ENCODE data around the gene SNRNP27.

The SNRNP27 gene

GRCh38 chr2:69916106-69916505 is 22.4 kb downstream of the SNRNP27 start:
- DNase-seq = no peak
- H3K9me3 ChIP-seq (ENCODE audit: severe bottlenecking) = no peaks in the 10 kb centered on the region
- H3K27ac ChIP-seq = no peak overlapping the region
- peak overlapping the region; percentile 57 for H3K4me3 ChIP-seq (ENCODE audit: low read depth, low read length)
- TF ChIP-seq CTCF (IDR thresholded peaks at IDR 0.05; ENCODE audit: low read depth, low read length) = no peak
- peaks cover 30% of the 10 kb centered on the region for H3K36me3 ChIP-seq
- H3K27me3 ChIP-seq (ENCODE audit: insufficient read depth, low read depth, severe bottlenecking) = no peaks in the 10 kb centered on the region

- Histone ChIP-seq H3K36me3 (peaks cover 38% of the 10 kb centered on the region), H3K27ac (no peak overlapping the region), H3K27me3 (ENCODE audit: insufficient read depth, low read depth, severe bottlenecking) (no peaks in the 10 kb centered on the region), H3K4me3 (ENCODE audit: low read depth, low read length) (no peak overlapping the region), H3K9me3 (ENCODE audit: severe bottlenecking) (no peaks in the 10 kb centered on the region)
- no peak for DNase-seq
- no peak for TF ChIP-seq CTCF (IDR thresholded peaks at IDR 0.05; ENCODE audit: low read depth, low read length)
Observed at GRCh38 chr2:69917852-69918251, 24.1 kb downstream of the SNRNP27 start.

GRCh38 chr2:69918401-69918800 is 24.6 kb downstream of the SNRNP27 start:
- DNase-seq = no peak
- Histone ChIP-seq H3K4me3 (ENCODE audit: low read depth, low read length) (no peak overlapping the region), H3K9me3 (ENCODE audit: severe bottlenecking) (no peaks in the 10 kb centered on the region), H3K36me3 (peaks cover 32% of the 10 kb centered on the region), H3K27ac (no peak overlapping the region), H3K27me3 (ENCODE audit: insufficient read depth, low read depth, severe bottlenecking) (no peaks in the 10 kb centered on the region)
- TF ChIP-seq CTCF (IDR thresholded peaks at IDR 0.05; ENCODE audit: low read depth, low read length) = no peak

GRCh38 chr2:69923116-69923515 is 29.4 kb downstream of the SNRNP27 start:
- TF ChIP-seq CTCF (IDR thresholded peaks at IDR 0.05; ENCODE audit: low read depth, low read length) = no peak
- no peak overlapping the region for H3K27ac ChIP-seq
- H3K4me3 ChIP-seq (ENCODE audit: low read depth, low read length) = no peak overlapping the region
- peaks cover 27% of the 10 kb centered on the region for H3K36me3 ChIP-seq
- no peaks in the 10 kb centered on the region for H3K9me3 ChIP-seq (ENCODE audit: severe bottlenecking)
- DNase-seq = no peak
- H3K27me3 ChIP-seq (ENCODE audit: insufficient read depth, low read depth, severe bottlenecking) = no peaks in the 10 kb centered on the region

- Histone ChIP-seq H3K9me3 (ENCODE audit: severe bottlenecking) (no peaks in the 10 kb centered on the region), H3K27ac (no peak overlapping the region), H3K27me3 (ENCODE audit: insufficient read depth, low read depth, severe bottlenecking) (no peaks in the 10 kb centered on the region), H3K36me3 (peaks cover 2% of the 10 kb centered on the region), H3K4me3 (ENCODE audit: low read depth, low read length) (no peak overlapping the region)
- TF ChIP-seq CTCF (IDR thresholded peaks at IDR 0.05; ENCODE audit: low read depth, low read length) = no peak
- DNase-seq = no peak
Observed at GRCh38 chr2:69926849-69927515, 33.2 kb downstream of the SNRNP27 start.
